Suppressor macrophage (primary cell): ENCODE data around the gene DNAJC10.

Experiments
- DNase-seq, 4 experiments: peaks; one replicate each; pipeline ENCODE4 v3.0.0-alpha.2; 2020 to 2022

Gene DNAJC10

GRCh38 chr2:182798736-182799135 lies 82.7 kb downstream of the DNAJC10 start:
- DNase-seq: no peak

GRCh38 chr2:182804128-182804527 lies 88.1 kb downstream of the DNAJC10 start:
- no peak for DNase-seq

GRCh38 chr2:182807319-182807718 lies 91.3 kb downstream of the DNAJC10 start:
- no peak for DNase-seq

GRCh38 chr2:182810087-182810486 lies 94.0 kb downstream of the DNAJC10 start:
- no peak for DNase-seq

GRCh38 chr2:182814380-182814779 lies 98.3 kb downstream of the DNAJC10 start:
- DNase-seq: no peak

- no peak for DNase-seq
Observed at GRCh38 chr2:182814804-182815203, 98.7 kb downstream of the DNAJC10 start.

- DNase-seq: no peak
Observed at GRCh38 chr2:182816866-182817265, 100.8 kb downstream of the DNAJC10 start.

GRCh38 chr2:182817558-182817957 lies 101.5 kb downstream of the DNAJC10 start:
- no peak for DNase-seq

- no peak for DNase-seq
Observed at GRCh38 chr2:182818501-182818900, 102.4 kb downstream of the DNAJC10 start.

GRCh38 chr2:182818925-182819324 lies 102.9 kb downstream of the DNAJC10 start:
- DNase-seq: no peak

- DNase-seq: no peak
Observed at GRCh38 chr2:182819412-182819811, 103.4 kb downstream of the DNAJC10 start.

- no peak for DNase-seq
Observed at GRCh38 chr2:182821182-182821581, 105.1 kb downstream of the DNAJC10 start.

- no peak for DNase-seq
Observed at GRCh38 chr2:182822733-182823132, 106.7 kb downstream of the DNAJC10 start.

GRCh38 chr2:182824056-182824766 lies 108.2 kb downstream of the DNAJC10 start:
- no peak for DNase-seq

GRCh38 chr2:182824767-182825158 lies 108.7 kb downstream of the DNAJC10 start:
- no peak for DNase-seq

GRCh38 chr2:182826064-182826463 lies 110.0 kb downstream of the DNAJC10 start:
- no peak for DNase-seq

GRCh38 chr2:182826496-182826895 lies 110.4 kb downstream of the DNAJC10 start:
- no peak for DNase-seq

GRCh38 chr2:182827182-182827879 lies 111.3 kb downstream of the DNAJC10 start:
- DNase-seq: no peak

- DNase-seq: no peak
Observed at GRCh38 chr2:182831101-182831500, 115.0 kb downstream of the DNAJC10 start.

- no peak for DNase-seq
Observed at GRCh38 chr2:182831921-182832320, 115.9 kb downstream of the DNAJC10 start.

- DNase-seq: no peak
Observed at GRCh38 chr2:182833084-182833854, 117.2 kb downstream of the DNAJC10 start.

- DNase-seq: no peak
Observed at GRCh38 chr2:182834293-182834692, 118.2 kb downstream of the DNAJC10 start.

GRCh38 chr2:182836451-182836850 lies 120.4 kb downstream of the DNAJC10 start:
- no peak for DNase-seq
